Measurements from ENCODE around the gene VENTX.

VENTX gene

GRCh38 chr10:133225707-133226191, 11.9 kb upstream of the VENTX start:
- no peak for TF ChIP-seq CTCF (IDR thresholded peaks at IDR 0.05; ENCODE audit: extremely low read depth, missing control alignments)
- DNase-seq (ENCODE audit: low spot score): no peak

GRCh38 chr10:133226251-133226808, 11.3 kb upstream of the VENTX start:
- TF ChIP-seq CTCF (IDR thresholded peaks at IDR 0.05; ENCODE audit: extremely low read depth, missing control alignments): no peak
- no peak for DNase-seq (ENCODE audit: low spot score)

- TF ChIP-seq CTCF (IDR thresholded peaks at IDR 0.05; ENCODE audit: extremely low read depth, missing control alignments): no peak
- DNase-seq (ENCODE audit: low spot score): no peak
Observed at GRCh38 chr10:133227256-133227655, 10.4 kb upstream of the VENTX start.

GRCh38 chr10:133229265-133230043, 8.2 kb upstream of the VENTX start:
- no peak for DNase-seq (ENCODE audit: low spot score)
- no peak for TF ChIP-seq CTCF (IDR thresholded peaks at IDR 0.05; ENCODE audit: extremely low read depth, missing control alignments)

GRCh38 chr10:133230044-133230361, 7.7 kb upstream of the VENTX start, which contains the start of gene UTF1:
Gene UTF1, plus strand, starts transcription at chr10:133230217. Its CDS starts 72 bp downstream, at chr10:133230289.
- no peak for TF ChIP-seq CTCF (IDR thresholded peaks at IDR 0.05; ENCODE audit: extremely low read depth, missing control alignments)
- no peak for DNase-seq (ENCODE audit: low spot score)

- peak; percentile 74 for DNase-seq (ENCODE audit: low spot score)
- TF ChIP-seq CTCF (IDR thresholded peaks at IDR 0.05; ENCODE audit: extremely low read depth, missing control alignments): no peak
Observed at GRCh38 chr10:133230387-133231195, 7.1 kb upstream of the VENTX start.

Measured in GM20000 (cell line).